T1000 (cell line): Measurements from ENCODE around the gene RANGAP1.
"Not testable (repeated sequence)": the region's sequence is repeated elsewhere in the genome, so short reads cannot be mapped to it uniquely, and the experiment has no call there.

Experiments used
- DNase-seq: peaks from one replicate; lab custom pipeline; 2025; ENCODE audit warnings: mixed read lengths; lab: John Stamatoyannopoulos, UW

The RANGAP1 gene

DNA sequence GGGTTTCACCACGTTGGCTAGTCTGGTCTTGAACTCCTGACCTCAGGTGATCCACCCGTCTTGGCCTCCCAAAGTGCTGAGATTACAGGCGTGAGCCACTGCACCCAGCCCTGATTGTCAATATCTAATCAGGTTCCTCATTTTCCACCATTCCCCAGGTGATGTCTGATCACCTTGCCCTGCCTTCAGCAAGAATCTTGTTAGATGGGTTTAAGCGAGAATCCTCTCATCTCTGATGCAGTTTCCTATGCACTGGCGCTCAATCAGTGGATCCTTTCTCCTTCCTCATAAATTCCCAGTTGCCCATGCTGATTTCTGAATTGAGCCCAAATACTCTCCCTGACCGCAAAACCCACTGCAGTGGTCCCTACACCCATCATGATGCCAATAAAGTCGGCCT is 14.7 kb upstream of the RANGAP1 start:
- DNase-seq = no peak

GRCh38 chr22:41296826-41297667 is 11.1 kb upstream of the RANGAP1 start:
- no peak for DNase-seq

DNA sequence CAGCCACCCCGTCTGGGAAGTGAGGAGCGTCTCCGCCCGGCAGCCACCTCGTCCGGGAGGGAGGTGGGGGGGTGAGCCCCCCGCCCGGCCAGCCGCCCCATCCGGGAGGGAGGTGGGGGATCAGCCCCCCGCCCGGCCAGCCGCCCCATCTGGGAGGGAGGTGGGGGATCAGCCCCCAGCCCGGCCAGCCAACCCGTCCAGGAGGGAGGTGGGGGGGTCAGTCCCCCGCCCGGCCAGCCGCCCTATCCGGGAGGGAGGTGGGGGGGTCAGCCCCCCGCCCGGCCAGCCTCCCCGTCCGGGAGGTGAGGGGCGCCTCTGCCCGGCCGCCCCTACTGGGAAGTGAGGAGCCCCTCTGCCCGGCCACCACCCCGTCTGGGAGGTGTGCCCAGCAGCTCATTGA is 8.8 kb upstream of the RANGAP1 start:
- DNase-seq = not testable (repeated sequence)

- DNase-seq = peak; percentile 74
Measured at GRCh38 chr22:41290262-41291221, 4.6 kb upstream of the RANGAP1 start.

DNA sequence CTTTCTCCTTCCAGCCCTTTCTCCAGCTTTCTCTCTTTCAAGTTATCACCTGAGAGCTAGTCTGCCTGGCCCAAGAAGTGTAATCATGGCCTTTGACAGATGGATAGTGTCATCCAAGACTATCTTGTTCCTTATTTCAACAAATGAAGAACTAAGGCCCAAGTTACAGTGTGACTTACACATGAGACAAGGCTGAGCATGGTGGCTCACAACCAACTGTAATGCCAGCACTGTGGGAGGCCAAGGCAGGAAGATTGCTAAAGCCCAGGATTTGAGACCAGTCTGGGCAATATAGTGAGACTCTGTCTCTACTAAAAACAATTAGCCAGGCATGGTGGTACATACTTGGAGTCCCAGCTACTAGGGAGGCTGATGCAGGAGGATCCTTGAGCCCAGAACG is 3.7 kb upstream of the RANGAP1 start:
- no peak for DNase-seq

DNA sequence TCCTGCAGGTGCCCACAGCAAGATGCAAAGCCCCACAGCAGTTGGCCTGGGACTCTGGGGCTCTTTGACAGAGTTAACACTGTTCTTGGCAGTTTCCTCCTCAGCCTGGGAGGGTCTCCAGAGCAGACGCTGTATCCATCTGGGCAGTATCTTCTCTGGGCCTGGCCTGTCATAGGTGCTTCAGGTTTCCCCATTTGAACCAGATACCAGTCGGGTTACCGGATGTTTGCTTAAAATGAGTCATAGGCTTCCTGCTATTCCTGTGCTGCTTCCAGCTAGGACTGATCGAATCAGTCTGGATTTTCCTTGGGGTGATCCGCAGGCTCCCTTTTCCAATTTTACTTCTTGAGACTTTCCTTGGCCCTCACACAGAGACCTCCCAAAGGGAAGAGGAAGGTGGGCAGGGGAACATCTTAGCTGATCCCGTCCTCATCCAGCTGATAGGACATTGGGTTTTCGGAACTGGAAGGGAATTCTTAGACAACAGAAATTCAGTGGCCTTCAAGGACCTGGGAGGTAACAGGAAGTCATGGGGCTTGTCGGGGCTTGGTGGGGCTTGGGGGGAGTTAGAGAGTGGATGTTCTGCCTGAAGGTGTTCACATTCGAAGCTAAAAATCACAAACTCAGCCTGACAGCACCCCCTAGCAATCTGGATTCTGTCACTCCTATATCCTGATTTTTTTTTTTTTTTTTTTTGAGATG is 2.4 kb upstream of the RANGAP1 start:
- DNase-seq = peak; percentile 28

- no peak for DNase-seq
Measured at GRCh38 chr22:41286639-41287091, 678 bp upstream of the RANGAP1 start.

- DNase-seq = peak; percentile 75
Measured at GRCh38 chr22:41285441-41285819, 557 bp downstream of the RANGAP1 start.

GRCh38 chr22:41284465-41284864 is 1.5 kb downstream of the RANGAP1 start:
- DNase-seq = no peak

DNA sequence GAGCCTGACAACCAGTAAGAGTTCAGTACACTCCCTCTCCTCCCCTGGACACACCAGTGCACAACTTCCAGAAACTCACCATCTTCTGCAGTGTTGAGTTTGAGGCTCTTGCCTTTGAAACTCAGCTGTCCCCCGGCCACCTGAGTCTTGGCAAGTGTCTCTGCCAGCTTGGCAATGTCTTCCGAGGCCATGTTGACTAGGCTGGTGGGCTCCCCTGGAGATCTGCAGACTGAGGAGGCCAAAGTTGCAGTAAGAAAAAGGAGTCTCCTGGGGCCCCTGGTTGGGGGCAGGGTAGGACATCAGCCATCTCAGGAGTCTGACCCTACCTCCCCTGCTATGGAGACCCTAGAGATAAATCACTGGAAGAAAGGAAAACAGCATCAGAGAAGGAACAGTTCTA is 5.1 kb downstream of the RANGAP1 start:
- DNase-seq = no peak

- DNase-seq = no peak
Measured at GRCh38 chr22:41280065-41280464, 5.9 kb downstream of the RANGAP1 start.

DNA sequence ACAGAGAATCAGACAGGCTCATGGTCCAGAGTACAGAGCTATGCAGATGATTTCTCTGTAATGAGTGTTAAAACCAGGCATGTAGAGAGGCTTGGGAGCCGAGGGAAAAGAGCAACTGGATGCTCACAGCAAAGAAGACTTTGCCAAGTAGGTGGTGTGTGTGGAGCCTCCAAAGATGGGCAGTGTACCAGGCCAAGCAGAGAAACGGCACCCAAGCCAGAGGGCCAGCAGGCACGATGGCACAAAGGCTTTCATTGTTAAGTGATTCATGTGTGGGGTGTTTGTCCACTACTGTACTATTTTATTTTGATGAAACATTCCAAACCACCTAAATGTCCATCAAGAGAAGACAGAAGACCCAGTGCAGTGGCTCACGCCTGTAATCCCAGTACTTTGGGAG is 11.1 kb downstream of the RANGAP1 start:
- DNase-seq = no peak

GRCh38 chr22:41273128-41273527 is 12.9 kb downstream of the RANGAP1 start:
- no peak for DNase-seq

- DNase-seq = no peak
Measured at GRCh38 chr22:41271787-41272186, 14.2 kb downstream of the RANGAP1 start.

DNA sequence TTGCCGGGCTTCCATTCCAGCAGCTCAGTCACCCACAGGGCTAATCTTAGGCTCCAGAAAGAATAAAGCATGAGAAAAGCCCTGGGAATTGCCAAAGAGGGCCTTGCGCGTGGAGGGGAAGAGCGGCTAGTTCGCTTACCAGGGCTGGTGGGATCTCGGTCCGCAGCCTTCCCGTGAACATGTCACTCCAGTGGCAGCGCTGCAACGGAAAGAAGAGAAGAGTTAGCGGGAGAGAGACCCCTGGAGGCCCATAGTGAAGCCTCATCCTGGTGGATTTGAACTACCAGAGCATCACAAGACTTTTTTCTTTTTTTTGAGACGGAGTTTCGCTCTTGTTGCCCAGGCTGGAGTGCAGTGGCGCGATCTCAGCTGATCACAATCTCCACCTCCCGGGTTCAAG is 18.0 kb downstream of the RANGAP1 start:
- DNase-seq = no peak

- DNase-seq = no peak
Measured at GRCh38 chr22:41264408-41264941, 21.5 kb downstream of the RANGAP1 start.

DNA sequence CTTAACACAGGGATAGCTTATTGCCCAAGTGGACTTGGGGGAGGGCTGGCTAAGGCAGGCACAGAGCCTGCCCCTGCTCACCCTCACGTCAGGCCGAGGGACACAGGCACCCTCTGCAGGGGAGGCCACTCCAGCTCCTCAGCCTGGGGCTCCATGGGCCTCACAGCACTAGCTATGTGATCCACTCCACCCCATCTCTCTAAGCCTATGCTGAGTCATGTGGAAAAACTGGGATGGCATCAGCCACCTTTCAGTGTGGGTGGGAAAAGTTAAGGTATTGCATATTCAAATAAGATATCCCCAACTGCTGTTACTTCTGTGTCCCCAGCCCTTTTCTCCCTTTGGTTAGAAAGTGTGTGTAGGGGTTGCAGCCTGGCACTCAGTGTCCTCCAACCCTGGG is 22.3 kb downstream of the RANGAP1 start:
- no peak for DNase-seq

- DNase-seq = no peak
Measured at GRCh38 chr22:41262250-41262765, 23.7 kb downstream of the RANGAP1 start.

DNA sequence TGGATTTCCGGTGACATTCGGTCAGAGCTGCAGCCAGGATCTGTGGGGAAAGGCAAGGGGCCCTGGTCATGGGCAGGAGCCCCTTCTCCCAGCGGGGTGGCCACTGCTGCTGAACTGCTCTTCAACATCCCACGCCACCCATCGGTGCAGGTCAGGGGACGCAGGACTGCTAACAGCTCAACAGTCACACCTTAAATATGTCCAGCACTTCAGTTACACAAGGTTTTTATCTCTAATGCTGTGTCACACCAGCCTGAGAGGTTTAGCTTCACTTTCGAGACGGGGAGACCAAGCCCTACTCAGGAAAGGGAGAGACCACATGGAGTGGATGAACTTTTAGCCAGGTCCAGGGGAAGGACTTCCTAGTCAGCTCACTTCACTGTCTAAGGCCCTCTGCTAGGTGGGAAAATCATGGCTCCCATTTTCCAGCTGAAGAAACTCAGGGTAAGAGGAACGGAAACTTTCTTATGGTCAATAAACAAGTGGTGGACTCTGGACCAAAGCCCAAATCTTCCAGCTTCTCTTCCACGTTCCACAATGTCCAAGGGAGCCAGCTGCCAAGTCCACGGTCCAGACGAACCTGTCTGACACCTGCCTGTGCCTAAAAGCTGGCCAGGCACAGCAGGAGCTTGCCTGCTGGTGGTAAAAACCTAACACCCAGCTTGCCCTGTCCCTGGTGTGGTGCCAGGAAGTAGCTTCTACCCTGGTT is 24.3 kb downstream of the RANGAP1 start:
- no peak for DNase-seq

DNA sequence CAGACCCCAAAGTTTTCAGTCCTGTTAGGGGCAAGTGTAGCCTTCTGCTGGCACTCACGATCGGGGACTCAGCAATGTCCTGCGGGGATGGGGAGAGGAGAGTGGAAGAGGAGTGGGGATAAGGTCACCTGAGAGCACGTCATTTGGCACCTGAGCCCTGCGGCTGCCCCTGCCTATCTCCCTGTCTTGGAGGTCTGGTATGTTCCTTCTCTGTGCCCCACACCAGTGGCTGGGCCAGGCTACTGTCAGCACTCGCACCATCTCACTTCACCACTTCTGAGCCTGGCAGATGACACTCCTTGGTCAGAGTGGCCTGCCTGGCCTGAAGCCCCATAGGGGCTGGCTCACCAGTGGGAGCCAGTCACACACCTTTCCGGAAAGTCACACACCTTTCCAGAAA is 25.1 kb downstream of the RANGAP1 start:
- DNase-seq = no peak

GRCh38 chr22:41259756-41260155 is 26.2 kb downstream of the RANGAP1 start:
- DNase-seq = not testable (repeated sequence)
